Astrocyte of the spinal cord (primary cell): ENCODE measurements around the gene RNF11.
A peak's percentile ranks its signal among the peaks of the same experiment; 100 is the strongest.

Source experiments
- DNase-seq: peaks from one replicate; pipeline ENCODE4 v3.0.0; 2011; ENCODE audit warnings: low read depth, low spot score
- H3K4me3 ChIP-seq: 2 replicates; pipeline ENCODE4 v1.5.1; 2011; ENCODE audit warnings: low read depth, mild to moderate bottlenecking, low read length, moderate library complexity
- CTCF ChIP-seq: IDR thresholded peaks from 2 replicates; pipeline ENCODE4 v1.5.1; 2012; ENCODE audit warnings: low read depth, mild to moderate bottlenecking, low read length, inconsistent platforms
- in situ Hi-C: cut with HindIII; loops from 2 replicates; pipeline ENCODE4 v1.10.0; 2017; ENCODE audit warnings: low sequenced_read_pairs

Gene RNF11

GRCh38 chr1:51263147-51263877, 27.2 kb downstream of the RNF11 start:
- no peak overlapping the region for H3K4me3 ChIP-seq
- no peak for DNase-seq
- in situ Hi-C loops = no loop called here
- TF ChIP-seq CTCF = no peak

- no peak overlapping the region for H3K4me3 ChIP-seq
- DNase-seq = peak; percentile 96
- in situ Hi-C loops = no loop called here
- TF ChIP-seq CTCF = no peak
Observed at GRCh38 chr1:51264451-51264850, 28.4 kb downstream of the RNF11 start.

GRCh38 chr1:51265618-51266017, 29.5 kb downstream of the RNF11 start:
- DNase-seq = no peak
- in situ Hi-C loops = no loop called here
- TF ChIP-seq CTCF = no peak
- no peak overlapping the region for H3K4me3 ChIP-seq

- no peak for TF ChIP-seq CTCF
- H3K4me3 ChIP-seq = no peak overlapping the region
- in situ Hi-C loops = no loop called here
- DNase-seq = no peak
Observed at GRCh38 chr1:51266181-51266580, 30.1 kb downstream of the RNF11 start.

- in situ Hi-C loops = no loop called here
- no peak for TF ChIP-seq CTCF
- H3K4me3 ChIP-seq = no peak overlapping the region
- no peak for DNase-seq
Observed at GRCh38 chr1:51266791-51267190, 30.7 kb downstream of the RNF11 start.

- TF ChIP-seq CTCF = no peak
- H3K4me3 ChIP-seq = no peak overlapping the region
- in situ Hi-C loops = no loop called here
- peak; percentile 45 for DNase-seq
Observed at GRCh38 chr1:51268634-51269033, 32.6 kb downstream of the RNF11 start.
